Measurements from ENCODE around the gene CA5A. TPM values are rescaled to one million over a fixed set of nuclear protein-coding genes. Genes with fewer than 3 reads are reported as not detected.

The CA5A gene
- not detected in 2 replicates for total RNA-seq

DNA sequence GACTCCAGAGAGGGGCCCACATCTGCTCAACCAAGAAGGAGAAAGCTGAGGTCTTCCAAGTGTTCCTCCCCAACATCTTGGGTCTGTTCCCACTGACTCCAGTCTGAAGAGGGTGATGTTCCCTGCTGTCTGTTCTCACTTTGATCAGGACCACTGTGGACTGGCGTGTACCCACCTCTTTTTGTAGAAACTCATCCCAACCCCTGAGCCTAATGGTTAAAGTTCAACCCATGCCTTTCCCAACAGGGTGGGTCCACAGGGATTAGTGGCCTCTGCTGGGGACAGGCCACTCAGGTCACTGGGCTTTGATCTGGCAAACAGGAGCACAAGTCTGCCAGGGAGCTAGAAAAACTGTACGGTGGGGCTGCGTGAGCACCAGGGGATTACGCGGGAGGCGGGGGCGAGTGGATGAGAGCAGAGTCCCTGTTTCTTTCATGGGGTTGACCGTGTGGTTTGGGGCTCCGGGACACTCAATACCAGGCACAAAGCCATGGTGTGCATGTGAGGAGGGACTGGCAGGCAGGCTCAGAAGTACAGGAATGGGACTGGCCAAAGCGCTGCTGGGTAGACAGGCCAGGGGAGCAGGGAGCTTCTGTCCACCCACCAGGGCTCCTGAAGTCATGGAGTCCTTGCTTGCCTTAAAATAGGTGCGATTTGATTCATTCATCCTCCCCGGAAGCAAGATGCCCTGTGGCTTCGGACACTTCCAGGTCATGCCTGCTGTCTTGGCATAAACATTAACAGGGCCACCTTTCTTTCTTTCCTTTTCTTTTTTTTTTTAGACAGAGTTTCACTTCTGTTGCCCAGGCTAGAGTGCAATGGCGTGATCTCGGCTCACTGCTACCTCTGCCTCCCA is at the start of gene CA5A:
CA5A (minus strand) TSS at position 155 of the 856 bp plus-strand sequence; CDS start at position 76, 79 bp downstream.

DNA sequence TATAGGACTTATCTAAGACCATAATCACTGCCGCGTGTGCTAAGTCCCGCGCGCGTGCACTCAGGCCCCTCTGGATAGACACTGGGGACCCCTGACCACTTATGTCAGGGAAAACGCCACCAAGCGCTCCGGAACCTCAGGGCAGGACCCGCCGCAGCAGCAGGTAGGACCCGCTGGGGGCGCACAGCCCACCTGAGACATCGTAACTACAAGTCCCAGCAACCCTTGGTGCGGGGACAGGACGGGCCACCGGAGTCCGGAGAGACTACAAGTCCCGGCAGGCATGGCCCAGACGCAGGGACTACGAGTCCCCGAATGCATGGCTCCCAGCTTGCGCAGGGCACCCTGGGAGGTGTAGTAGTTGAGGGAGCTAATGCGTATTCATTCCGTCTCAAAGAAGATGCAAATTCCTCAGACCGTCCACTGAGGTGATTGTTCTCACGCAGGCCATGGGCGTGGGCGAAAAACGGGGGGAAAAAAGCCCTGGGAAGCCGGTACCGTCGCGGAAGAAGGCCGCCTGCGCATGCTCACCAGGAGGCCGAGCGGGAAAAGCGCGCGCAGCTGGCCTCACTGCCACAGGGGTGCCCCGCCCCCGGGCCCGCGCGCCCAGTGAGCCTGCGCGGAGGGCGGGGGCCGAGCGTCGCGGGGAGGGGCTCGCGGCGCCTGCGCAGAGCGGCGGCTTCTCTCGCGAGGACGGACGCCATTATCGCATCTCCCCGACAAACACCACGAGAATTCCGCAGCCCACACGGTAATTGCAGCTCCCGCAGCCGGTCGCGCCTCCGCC is 14.6 kb upstream of the CA5A start, which contains the start of gene BANP:
BANP (plus strand) TSS at position 670 of the 787 bp plus-strand sequence. CDS start 23,682 bp downstream, outside the sequence.

GRCh38 chr16:87869061-87869878 is 67.1 kb downstream of the CA5A start, which contains the start of gene SLC7A5:
SLC7A5 (minus strand) TSS chr16:87869507; CDS start chr16:87869422, 85 bp downstream.

Other genes with a start within 250 kb of the CA5A start
- 5.7 and 7.2 TPM in 2 replicates for gene KLHDC4, start 170.5 kb downstream of the CA5A start, total RNA-seq
- gene SLC7A5, start 67.0 kb downstream of the CA5A start, total RNA-seq: 71.8 and 103 TPM in 2 replicates
- 10.7 and 12.6 TPM in 2 replicates for gene BANP, start 14.9 kb upstream of the CA5A start, total RNA-seq